ENCODE results near the gene COL17A1.

The COL17A1 gene

DNA sequence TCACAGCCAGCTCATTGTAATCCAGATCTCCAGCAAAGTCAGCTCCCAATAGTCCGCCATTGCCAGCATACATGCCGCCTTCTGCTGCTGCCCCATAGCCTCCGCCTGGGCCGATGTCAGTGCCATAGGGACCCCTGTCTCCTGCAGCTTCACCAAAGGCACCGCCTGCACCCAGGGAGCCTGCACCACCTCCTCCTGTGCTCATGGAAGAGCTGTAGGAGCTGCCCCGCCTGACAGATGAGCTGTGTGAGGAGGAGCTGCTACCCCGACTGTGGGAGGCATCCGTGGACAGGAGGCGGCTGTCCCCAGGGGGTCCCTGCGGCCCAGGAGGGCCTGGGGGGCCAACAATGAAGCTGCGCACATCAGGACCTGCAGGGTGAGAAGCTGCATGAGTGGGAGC, 51.7 kb downstream of the COL17A1 start:
- no peak for DNase-seq (ENCODE audit: low read depth, low spot score)

DNA sequence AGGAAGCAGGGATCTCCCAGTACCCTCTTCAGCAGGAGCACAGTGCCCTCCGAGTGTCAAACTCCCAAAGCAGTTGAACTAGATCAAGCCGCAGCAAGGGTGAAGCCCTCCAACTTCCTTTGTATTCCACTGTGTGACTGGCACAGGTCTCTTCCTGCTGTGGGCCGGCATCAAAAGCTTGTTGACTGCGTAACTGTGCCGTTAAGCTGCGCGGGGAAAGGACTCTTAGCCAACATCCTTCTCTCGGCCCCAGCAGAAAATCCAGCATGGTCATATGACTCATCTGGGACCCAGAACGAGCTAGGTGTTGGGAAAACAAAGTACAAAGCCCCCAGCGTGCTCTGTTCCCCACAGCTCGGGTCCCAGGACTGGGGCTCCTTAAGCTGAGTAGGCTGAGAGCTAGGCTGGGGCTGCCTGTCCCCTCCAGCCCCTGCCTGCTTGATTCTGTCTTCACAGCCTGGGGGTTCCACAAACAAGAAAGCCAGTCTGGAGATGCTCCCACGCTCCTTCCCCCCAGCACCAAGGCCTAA, 52.2 kb downstream of the COL17A1 start:
- no peak for DNase-seq (ENCODE audit: low read depth, low spot score)

DNA sequence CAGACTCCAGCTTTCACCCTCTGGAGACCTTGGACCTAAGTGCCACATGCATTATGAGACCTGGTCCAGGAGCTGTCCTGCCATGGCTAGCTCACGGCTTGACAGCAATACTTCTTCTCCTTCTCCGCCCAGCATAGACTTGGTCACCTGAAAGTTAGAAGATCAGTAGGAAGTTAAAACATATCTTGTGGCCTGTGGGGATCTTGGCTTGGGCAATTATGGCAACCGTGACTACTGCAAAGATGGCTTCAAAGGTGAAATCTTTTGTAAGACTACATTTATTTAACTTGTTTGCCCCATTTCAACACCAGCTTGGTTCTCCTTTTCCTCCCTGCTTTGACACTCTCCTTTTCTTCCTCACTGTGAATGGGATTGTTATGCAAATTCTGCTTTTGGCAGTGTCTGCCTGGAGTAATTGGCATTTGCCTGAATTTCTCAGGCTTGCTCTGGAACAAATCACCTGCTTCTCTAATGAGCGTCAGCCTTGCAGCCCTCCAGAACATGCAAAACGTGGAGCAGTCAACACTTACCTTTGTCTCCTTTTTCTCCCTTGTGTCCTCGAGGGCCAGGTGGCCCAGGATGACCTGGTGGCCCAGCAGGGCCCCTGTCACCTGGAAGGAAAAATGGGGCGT, 53.4 kb downstream of the COL17A1 start:
- DNase-seq (ENCODE audit: low read depth, low spot score), result no peak

DNA sequence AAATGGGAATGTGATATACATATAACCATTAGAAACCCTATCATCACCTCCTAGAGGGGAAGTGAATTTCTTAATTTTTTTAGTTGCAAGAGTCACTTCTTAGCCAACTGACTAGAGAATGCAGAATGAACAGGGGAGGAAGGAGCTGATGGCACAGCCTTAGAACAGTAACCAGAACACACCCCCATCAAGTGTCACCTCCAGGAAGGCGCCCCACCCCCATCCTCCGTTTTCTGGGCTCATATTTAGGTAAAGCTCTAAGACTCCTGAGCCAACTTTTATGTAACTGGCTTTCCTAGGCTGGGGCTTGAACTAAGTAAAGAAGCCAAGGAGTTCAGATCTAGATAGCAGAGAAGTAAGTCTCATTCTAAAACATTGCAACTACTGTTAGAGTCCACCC, 54.0 kb downstream of the COL17A1 start:
- no peak for DNase-seq (ENCODE audit: low read depth, low spot score)

DNA sequence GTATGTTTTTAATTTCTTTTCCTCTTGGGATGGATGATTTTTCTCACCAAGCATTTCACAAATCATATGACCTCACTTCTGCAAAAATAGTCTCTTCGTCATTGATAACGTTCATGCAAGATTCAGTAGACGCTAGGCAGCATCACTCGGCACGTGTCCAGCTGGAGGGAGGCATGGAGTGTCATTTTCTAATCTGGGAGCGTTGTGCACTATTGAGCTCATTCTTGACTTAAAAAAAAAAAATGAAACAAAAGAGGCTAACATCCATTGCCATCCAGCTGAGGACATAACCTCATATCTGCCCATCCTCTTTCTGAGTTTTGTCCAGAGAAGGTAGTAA, 56.2 kb downstream of the COL17A1 start:
- no peak for DNase-seq (ENCODE audit: low read depth, low spot score)

DNA sequence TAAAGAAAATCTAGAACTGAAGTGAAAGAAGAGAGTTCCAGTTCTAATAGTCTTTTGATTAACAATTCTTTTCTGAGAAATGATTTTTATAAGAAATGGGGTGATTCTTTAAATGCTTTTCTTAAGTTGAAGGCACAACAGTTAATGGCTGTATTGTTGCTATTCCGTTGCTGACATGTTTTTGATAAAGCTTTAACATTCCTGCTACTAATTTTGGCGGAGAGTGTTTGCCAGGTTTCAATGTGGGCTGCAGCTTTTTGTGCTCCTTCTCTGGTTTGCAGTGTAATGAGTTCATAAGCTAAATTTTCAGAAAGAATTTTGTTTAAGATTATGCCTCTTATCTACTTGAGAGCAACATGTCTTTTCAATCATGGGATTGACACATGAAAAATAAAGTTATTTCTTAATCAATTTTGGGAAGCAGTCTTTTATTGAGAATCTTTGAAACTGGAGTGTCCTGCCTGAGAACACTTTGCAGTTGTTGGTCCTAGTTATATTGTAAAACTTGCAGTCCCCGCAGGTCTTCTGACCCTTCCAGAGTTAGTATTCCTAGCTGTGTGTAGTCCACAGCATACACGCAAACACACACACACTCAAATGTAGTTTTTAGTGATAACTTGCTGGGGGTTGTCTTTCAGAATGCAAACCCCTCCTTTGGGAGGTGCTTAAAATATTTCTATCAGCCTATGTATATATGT, 56.7 kb downstream of the COL17A1 start:
- no peak for DNase-seq (ENCODE audit: low read depth, low spot score)

DNA sequence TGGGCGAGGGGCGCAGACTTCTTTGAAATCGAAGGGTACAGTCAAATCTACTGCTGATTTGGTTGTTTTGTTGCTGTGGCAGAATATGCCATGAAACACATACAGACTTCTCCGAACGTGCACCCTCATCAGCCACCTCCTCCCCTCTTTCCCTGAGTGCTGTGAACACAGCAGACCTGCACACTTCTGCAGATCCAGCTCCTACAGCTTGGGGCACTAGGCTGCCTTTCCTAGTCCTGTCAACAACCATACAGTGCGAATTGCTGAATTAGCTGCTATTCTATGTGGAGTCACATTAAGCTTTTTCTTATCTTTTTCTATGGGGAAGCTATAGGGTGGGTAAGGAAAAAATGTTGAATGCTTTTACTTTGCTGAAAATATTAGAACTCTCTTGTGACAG, 57.5 kb downstream of the COL17A1 start:
- no peak for DNase-seq (ENCODE audit: low read depth, low spot score)

DNA sequence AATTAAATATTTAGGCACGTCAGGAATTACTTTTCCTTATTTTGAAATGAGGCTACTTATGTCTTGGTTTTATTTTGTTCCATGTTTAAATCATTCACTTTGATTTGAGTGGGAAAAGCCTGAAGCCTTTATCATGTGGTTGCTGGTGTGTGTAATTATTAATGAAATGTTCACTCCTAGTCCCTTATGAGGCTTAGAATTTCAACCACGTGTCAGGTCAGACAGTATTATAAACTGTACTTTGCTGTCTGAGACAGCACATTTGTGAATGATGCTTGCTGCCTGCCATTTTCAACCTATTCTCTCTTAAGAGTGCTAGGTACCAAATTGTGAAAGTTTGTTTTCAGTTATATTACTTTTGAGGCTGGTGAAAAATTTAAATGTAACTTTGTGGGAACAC, 58.9 kb downstream of the COL17A1 start:
- DNase-seq (ENCODE audit: low read depth, low spot score), result no peak

DNA sequence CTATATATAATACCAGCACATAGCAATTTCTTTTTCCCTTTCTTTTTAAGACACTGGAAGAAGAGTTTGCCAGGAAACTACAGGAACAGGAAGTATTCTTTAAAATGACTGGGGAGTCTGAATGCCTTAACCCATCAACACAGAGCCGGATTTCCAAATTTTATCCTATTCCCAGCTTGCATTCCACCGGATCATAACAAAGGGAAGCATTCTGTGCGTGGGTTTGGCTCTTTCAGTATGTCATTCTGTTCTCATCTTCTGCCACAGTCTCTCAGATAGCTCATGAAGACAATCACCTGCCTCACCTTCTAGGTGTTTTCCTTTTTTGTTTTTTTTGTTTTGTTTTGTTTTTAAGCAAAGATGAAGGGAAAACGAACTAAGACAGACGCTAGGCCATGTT, 60.2 kb downstream of the COL17A1 start:
- DNase-seq (ENCODE audit: low read depth, low spot score), result no peak

DNA sequence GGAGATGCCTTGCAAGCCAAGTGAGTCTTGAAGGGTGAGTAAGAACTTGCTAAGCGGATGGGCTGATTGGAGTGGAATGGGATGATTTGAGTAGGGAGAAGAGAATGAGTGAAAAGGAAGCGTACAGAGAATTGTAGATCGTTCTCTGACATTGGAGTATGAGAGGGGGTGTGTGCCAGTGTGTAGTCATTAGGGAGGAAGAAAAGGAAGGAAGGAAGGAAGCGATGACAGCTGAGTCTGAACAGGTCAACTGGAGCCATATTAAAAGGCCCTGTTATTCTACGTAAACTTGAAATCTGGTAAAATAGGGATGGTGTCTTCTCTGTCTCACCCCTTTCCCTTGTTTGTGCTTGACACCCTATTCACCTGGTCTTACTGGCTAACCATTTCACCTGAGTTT, 63.7 kb downstream of the COL17A1 start:
- DNase-seq (ENCODE audit: low read depth, low spot score), result no peak

DNA sequence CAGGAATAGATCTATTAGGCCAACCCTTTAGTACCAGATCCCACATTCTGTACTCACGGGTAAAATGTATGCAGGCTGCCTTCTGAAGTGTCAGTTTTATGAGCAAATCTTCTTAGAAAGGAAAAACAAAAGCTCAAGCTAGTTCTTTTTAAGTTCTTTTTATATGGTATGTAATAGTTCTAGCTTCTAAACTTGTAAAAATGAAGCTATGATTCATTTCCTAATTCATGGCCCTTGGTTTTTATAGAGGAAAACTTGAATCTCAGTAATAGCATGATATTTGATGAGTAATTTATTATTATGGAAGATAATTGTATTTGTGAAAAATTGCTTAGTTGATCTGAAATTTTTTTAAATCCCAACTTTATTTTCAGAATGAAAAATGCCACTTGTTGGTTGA, 64.4 kb downstream of the COL17A1 start:
- DNase-seq (ENCODE audit: low read depth, low spot score), result no peak

DNA sequence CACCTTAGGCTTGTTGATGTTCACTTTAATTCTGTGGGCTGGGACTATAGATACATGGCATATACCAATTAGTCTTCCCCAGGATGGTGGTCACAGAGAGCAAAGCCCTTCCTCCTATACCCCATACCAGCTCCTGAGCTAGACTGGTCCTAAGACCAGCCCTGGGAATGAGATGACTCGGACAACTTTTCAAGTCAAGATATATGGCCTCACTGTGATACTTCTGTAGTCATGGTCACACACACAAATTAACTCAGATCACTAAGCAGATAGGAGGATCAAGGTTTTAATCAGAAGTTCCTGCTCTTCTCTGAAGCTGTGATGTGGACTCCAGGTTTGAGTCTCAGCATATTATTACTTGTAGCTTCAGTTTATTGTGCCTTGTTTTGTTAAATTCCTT, 65.7 kb downstream of the COL17A1 start:
- no peak for DNase-seq (ENCODE audit: low read depth, low spot score)

DNA sequence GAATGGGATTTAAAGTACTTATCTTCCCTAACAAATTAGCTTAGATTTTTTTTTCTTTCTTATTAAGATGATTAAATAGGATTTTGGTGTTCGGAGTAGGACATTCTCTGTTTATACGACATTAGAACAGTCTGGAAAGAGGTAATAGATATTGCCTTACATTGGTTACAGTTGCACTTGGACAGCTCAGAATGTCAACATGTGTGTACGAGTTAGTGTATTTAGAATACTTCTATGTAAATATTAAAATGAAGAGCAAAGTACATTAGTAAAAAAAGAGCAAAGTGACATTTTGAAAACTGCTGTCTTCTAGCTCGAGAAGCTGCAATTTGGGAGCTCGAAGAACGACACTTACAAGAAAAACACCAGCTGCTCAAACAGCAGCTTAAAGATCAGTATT, 67.2 kb downstream of the COL17A1 start:
- DNase-seq (ENCODE audit: low read depth, low spot score), result no peak

DNA sequence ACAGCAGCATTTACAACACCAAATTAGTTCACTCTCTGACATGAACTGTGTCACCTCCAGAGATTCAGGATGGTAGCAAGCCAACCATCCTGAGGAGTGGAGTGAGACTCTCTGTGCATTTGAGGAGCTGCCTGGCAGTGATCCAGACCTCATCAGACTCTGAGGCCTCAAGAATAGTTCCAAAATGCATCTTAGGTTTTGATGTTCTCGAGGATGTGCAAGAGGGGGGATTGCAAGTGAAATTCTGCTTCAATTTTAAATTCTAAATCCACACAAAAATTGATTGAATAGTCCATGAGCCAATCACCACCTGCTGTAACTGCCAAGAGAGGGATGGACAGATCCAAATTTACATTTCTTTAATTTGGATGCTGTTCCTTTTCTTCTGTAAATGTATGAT, 69.0 kb downstream of the COL17A1 start:
- DNase-seq (ENCODE audit: low read depth, low spot score), result no peak

DNA sequence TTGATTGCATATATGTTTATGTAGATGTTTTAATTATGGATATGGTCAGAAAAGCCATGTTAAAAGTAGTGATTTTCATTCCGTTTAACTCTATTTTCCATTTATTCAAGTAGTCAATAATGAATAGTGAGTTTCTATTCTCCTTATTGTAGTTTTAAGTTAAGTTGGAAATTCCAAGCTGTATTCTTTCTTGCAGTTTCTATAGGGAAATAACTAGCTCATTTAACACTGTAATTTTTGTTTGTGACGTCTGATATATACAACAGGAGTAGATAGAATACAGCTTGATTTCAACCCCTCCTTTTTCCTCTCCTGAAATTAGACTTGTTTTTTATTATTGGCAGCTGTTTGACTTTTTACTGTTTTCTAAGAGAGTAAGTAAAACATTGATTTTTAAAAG, 71.5 kb downstream of the COL17A1 start:
- no peak for DNase-seq (ENCODE audit: low read depth, low spot score)

DNA sequence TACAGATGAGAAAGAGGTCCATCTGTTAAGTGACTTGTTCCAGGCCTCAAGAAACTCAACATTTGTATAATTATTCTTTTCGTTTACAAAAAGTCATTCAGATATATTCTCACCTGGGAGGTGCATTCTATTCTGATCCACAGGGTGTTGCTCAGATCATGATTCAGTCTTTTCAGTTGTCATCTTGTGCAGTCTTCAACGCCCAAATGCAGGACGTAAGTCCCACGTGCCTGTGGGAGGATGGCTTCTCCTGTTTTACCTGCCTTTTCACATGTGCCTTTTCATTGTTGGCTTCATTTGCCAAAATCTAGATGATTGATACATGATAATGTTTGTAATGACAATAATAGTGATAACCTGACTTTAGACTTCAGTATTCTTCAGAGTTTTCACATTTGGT, 72.2 kb downstream of the COL17A1 start:
- DNase-seq (ENCODE audit: low read depth, low spot score), result no peak

DNA sequence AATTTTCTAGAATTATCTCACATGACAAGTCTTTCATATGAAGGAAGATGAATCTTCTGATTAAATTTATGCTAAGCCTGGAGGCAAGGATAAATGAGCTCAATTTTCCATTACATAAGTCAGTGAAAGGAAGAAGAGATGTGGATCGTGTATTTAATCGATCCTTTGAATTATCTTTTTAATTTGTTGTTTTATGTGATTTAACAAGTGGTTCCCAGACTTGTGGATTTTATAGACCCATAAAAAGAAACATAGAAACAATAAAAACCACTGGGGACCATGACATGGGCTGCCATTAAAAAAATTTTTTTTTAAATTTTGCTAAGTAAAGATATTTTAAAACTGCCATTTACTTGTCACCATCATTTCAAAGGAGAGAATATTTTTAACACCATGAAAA, 73.8 kb downstream of the COL17A1 start:
- DNase-seq (ENCODE audit: low read depth, low spot score), result no peak

DNA sequence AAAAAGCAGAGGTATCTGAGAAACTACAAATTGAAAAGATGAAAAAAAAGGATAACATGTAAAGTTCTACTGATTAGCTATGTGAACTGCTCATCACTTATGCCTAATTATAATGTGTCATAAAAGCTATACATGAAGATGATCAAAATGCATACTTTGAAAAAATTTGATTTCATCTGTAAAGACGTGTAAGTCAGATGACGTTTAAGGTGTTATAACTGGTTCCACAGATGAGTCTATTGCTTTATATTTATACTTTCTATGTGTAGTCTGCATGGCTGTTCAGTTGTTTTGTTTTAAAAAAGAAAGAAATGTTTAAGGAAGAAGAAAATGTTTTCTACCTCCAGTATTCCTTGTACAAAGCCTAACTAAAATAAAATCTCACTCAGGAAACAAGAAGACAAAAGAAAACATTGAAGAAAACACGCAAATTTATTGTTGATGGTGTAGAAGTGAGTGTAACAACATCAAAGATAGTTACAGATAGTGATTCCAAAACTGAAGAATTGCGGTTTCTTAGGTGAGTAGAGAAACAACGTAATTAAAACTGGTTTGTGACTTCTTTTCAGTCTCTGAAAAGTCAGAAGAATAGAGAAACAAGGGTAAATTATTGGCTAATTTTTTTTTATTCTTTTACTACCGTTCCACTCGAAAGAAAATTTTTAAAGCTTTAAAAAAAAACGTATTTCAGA, 80.4 kb downstream of the COL17A1 start:
- no peak for DNase-seq (ENCODE audit: low read depth, low spot score)

DNA sequence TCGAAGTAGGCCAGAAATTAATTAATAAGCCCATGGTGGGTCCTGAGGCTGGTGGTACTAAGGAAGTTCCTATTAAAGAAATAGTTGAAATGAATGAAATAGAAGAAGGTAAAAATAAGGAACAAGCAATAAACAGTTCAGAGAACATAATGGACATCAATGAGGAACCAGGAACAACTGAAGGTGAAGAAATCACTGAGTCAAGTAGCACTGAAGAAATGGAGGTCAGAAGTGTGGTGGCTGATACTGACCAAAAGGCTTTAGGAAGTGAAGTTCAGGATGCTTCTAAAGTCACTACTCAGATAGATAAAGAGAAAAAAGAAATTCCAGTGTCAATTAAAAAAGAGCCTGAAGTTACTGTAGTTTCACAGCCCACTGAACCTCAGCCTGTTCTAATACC, 82.8 kb downstream of the COL17A1 start:
- no peak for DNase-seq (ENCODE audit: low read depth, low spot score)

DNA sequence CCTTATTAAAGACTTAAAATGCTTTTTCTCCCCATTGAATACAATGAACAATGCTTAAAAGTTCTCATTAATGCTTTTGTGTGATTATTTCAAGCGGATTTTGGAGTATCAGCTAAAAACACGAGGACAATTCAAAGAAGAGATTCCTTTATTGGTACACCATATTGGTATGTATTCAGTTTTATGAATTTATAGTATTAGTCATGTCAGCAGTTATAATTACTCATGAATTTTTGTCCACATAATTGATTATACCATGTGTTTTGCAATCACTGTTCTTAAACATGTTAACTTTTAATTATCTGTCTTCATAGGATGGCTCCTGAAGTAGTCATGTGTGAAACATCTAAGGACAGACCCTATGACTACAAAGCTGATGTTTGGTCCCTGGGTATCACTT, 86.9 kb downstream of the COL17A1 start:
- DNase-seq (ENCODE audit: low read depth, low spot score), result no peak

DNA sequence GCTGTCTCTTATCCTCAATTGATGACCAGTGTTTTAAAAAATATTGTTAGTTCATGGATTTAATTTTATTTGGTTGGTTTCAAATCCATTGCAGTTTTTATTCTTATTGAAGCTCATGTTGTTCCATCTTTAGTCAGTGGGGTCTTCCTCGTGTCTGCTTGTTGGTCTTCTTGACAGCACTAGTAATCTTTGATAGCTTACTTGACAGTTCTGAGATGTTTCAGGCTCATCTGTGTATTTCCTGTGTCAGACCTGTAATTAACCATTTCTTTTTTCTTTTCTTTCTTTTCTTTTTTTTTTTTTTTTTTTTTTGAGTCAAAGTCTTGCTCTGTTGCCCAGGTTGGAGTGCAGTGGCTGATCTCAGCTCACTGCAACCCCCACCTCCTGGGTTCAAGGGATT, 90.5 kb downstream of the COL17A1 start:
- DNase-seq (ENCODE audit: low read depth, low spot score), result no peak

DNA sequence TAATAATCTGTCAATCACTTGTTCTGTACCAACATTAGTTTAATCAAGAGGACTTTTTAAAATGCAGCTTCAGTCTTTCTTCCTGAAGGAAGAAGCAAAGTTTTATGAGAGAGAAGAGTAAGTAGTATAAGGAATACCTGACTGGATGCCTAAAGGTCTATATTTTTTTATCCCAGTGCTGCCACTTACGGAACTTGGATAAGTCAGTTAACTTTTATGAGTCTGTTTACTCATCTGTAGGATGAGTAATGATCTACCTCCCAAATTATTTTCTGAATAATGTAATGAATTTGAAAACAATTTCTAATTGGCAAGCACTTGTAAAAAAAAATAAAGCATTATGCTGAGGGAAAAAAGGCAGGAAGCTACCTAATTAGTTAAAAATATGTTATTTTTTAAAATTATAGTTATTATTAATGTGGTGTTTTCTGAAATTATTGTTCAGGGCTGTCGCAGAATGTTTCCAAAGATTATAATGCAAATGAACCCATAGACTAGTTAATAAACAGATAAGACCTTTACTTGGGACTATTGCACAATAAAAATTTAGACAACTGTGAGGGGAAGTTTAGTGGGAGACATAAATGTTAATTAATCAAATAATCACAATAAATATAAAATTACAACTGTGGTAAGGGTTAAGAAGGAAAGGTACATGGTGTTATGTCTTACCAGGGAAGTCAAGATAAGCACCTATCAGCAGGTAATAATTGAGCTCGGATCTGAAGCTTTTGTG, 94.1 kb downstream of the COL17A1 start:
- no peak for DNase-seq (ENCODE audit: low read depth, low spot score)

Data from activated naive CD8-positive, alpha-beta T cell treated with anti-CD3 and anti-CD28 coated beads, Interleukin-2, amount 50 U/mL, for 16 hours (primary cell).